Measurements from ENCODE around the gene SOX21. TPM values are rescaled to one million over a fixed set of nuclear protein-coding genes. Genes with fewer than 3 reads are reported as not detected.

SOX21 gene
- total RNA-seq, 1 experiment from 2014 or later = not detected

- TF ChIP-seq MAX (IDR thresholded peaks at IDR 0.05) (no peak), SRF (IDR thresholded peaks at IDR 0.05; ENCODE audit: low read depth) (no peak), REST (IDR thresholded peaks at IDR 0.05; ENCODE audit: low read depth) (no peak), POLR2A (IDR thresholded peaks at IDR 0.05; ENCODE audit: borderline replicate concordance, extremely low read depth, insufficient read depth, insufficient read length) (no peak), ATF3 (IDR thresholded peaks at IDR 0.05) (no peak)
- Histone ChIP-seq H3K79me2 (ENCODE audit: insufficient read depth, low read length) (no peaks in the 10 kb centered on the region), H3K36me3 (ENCODE audit: control insufficient read depth in 1 of 2, insufficient read depth in 2 of 2, low read length in 2 of 2) (no peaks in the 10 kb centered on the region), H2AFZ (ENCODE audit: low read depth, low read length, poor library complexity, severe bottlenecking) (no peak overlapping the region), H4K20me1 (ENCODE audit: insufficient read depth) (no peaks in the 10 kb centered on the region), H3K27ac (ENCODE audit: low read depth, low read length) (no peak overlapping the region), H3K4me3 (replicated peaks in 1 of 2; ENCODE audit: low read depth in 1 of 2, low read length in 2 of 2) (no peak overlapping the region), H3K4me2 (ENCODE audit: low read length) (no peak overlapping the region), H3K27me3 (ENCODE audit: insufficient read depth, low read length) (peaks cover 47% of the 10 kb centered on the region), H3K9me2 (ENCODE audit: insufficient read depth) (no peaks in the 10 kb centered on the region), H3K9ac (ENCODE audit: low read length) (no peak overlapping the region), H3K4me1 (ENCODE audit: control insufficient read depth in 1 of 2, insufficient read depth in 2 of 2, low read length in 2 of 2) (no peaks in the 10 kb centered on the region), H3K9me3 (ENCODE audit: control insufficient read depth in 1 of 2, insufficient read depth in 1 of 2, low read depth in 1 of 2, low read length in 2 of 2) (no peaks in the 10 kb centered on the region)
- DNase-seq (ENCODE audit: low read depth, low spot score) (no peak), ATAC-seq (no peak)
- no TSS peak for BruUV-seq (replicated peaks)
- ChIA-PET CTCF (no interaction called here), RAD21 (ENCODE audit: low non-redundant PET in 1 of 2, low total read pairs in 2 of 2, uncharacterized antibody in 2 of 2, unreplicated experiment in 2 of 2) (no interaction called here), POLR2A (no interaction called here)
- intact Hi-C loops (cut with micrococcal nuclease) = no loop called here
Measured at GRCh38 chr13:94753327-94753726, 41.0 kb upstream of the SOX21 start.

- H2AFZ ChIP-seq (ENCODE audit: low read depth, low read length, poor library complexity, severe bottlenecking) = no peak overlapping the region
- no peaks in the 10 kb centered on the region for H3K36me3 ChIP-seq (ENCODE audit: control insufficient read depth in 1 of 2, insufficient read depth in 2 of 2, low read length in 2 of 2)
- H3K9me2 ChIP-seq (ENCODE audit: insufficient read depth) = no peaks in the 10 kb centered on the region
- no peaks in the 10 kb centered on the region for H3K9me3 ChIP-seq (ENCODE audit: control insufficient read depth in 1 of 2, insufficient read depth in 1 of 2, low read depth in 1 of 2, low read length in 2 of 2)
- ATAC-seq = no peak
- ChIA-PET POLR2A (no interaction called here), CTCF (no interaction called here), RAD21 (ENCODE audit: low non-redundant PET in 1 of 2, low total read pairs in 2 of 2, uncharacterized antibody in 2 of 2, unreplicated experiment in 2 of 2) (no interaction called here)
- H3K27me3 ChIP-seq (ENCODE audit: insufficient read depth, low read length) = peaks cover 54% of the 10 kb centered on the region
- no peak overlapping the region for H3K4me2 ChIP-seq (ENCODE audit: low read length)
- no peak overlapping the region for H3K4me3 ChIP-seq (replicated peaks in 1 of 2; ENCODE audit: low read depth in 1 of 2, low read length in 2 of 2)
- no peak for DNase-seq (ENCODE audit: low read depth, low spot score)
- no peak overlapping the region for H3K9ac ChIP-seq (ENCODE audit: low read length)
- BruUV-seq (replicated peaks) = no TSS peak
- no peaks in the 10 kb centered on the region for H3K79me2 ChIP-seq (ENCODE audit: insufficient read depth, low read length)
- no peaks in the 10 kb centered on the region for H3K4me1 ChIP-seq (ENCODE audit: control insufficient read depth in 1 of 2, insufficient read depth in 2 of 2, low read length in 2 of 2)
- no peak overlapping the region for H3K27ac ChIP-seq (ENCODE audit: low read depth, low read length)
- TF ChIP-seq EGR1 (IDR thresholded peaks at IDR 0.05; ENCODE audit: low read depth) (no peak), EZH2 (IDR thresholded peaks at IDR 0.05) (peak; percentile 93; the same call in 1 of the 2 replicates)
- intact Hi-C loops (cut with micrococcal nuclease) = no loop called here
- no peaks in the 10 kb centered on the region for H4K20me1 ChIP-seq (ENCODE audit: insufficient read depth)
Measured at GRCh38 chr13:94749162-94749561, 36.8 kb upstream of the SOX21 start.

Measured in HCT116 (cell line).